Hematopoietic multipotent progenitor cell treated with erythropoietin and hydrocortisone succinate and interleukin-3 and kit ligand, for 4 days (in vitro differentiated cells): ENCODE results near the gene FHDC1.

ENCODE experiments used
- DNase-seq: peaks from one replicate; pipeline ENCODE4 v3.0.0-alpha.2; 2015

Gene FHDC1, protein sequence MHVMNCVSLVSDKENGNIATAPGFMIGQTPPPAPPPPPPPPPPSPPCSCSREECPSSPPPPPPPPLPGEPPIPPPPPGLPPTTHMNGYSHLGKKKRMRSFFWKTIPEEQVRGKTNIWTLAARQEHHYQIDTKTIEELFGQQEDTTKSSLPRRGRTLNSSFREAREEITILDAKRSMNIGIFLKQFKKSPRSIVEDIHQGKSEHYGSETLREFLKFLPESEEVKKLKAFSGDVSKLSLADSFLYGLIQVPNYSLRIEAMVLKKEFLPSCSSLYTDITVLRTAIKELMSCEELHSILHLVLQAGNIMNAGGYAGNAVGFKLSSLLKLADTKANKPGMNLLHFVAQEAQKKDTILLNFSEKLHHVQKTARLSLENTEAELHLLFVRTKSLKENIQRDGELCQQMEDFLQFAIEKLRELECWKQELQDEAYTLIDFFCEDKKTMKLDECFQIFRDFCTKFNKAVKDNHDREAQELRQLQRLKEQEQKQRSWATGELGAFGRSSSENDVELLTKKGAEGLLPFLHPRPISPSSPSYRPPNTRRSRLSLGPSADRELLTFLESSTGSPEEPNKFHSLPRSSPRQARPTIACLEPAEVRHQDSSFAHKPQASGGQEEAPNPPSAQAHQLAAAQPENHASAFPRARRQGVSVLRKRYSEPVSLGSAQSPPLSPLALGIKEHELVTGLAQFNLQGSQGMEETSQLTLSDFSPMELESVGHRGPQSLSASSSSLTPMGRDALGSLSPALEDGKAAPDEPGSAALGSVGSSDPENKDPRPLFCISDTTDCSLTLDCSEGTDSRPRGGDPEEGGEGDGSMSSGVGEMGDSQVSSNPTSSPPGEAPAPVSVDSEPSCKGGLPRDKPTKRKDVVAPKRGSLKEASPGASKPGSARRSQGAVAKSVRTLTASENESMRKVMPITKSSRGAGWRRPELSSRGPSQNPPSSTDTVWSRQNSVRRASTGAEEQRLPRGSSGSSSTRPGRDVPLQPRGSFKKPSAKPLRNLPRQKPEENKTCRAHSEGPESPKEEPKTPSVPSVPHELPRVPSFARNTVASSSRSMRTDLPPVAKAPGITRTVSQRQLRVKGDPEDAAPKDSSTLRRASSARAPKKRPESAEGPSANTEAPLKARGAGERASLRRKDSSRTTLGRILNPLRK

DNA sequence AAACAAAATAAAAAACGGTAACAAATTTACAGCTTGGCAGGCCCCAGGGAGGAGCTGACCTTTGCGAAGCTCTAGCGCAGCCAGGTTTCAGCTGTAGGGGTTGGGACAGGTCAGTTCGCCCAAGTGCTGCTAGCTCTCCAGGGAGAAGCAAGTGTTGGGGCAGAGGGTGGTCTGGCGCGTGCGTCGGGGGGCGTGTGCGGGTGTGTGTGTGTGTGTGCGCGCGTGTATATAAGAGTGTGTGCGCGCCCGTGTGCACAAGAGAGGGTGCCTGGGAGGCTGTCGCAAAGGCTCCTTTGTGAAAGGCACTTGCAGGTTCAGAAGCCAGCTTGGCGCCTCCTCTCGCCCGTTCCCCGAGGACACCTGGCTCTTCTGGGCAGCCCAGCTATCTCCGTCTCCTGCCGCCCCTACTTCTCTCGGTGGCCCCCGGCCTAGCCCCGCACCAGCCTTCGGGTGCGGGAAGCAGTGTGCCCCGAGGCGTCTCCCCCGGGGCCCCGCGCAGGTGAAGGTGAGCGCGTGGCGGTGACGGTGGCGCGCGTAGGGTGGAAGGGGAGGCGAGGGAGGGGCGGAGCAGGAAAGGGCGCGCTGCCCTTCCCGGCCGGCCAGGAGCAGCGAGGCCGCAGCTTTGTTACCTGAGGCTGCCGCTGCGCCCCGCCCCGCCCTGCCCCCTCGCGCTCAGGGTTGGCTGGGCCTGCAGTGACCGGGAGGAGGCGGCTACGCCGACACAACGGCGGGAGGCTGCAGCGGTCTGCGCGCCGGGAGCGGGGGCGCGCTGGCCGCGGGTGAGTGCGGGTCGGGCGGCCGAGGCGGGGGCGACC is at the start of gene FHDC1:
Gene FHDC1 (plus strand): TSS at position 693 of the 815 bp plus-strand sequence. CDS start 6,735 bp downstream, outside the sequence.
- DNase-seq = peak; percentile 61

DNA sequence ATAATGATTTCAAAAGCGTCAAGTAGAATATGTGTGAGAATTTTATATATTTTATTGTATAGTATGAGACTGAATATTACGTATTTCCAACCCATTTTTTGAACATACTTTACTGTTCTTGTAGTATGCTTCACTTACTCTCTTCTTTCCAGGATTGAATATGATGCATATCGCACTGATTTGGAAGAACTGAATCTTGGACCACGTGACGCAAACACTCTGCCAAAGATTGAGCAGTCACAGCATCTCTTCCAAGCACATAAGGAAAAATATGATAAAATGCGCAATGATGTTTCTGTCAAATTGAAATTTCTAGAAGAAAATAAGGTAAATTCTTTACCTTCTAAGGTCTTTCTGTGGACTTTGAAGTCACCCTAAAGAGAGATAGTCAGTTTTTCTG is 48.1 kb upstream of the FHDC1 start:
- DNase-seq = no peak

DNA sequence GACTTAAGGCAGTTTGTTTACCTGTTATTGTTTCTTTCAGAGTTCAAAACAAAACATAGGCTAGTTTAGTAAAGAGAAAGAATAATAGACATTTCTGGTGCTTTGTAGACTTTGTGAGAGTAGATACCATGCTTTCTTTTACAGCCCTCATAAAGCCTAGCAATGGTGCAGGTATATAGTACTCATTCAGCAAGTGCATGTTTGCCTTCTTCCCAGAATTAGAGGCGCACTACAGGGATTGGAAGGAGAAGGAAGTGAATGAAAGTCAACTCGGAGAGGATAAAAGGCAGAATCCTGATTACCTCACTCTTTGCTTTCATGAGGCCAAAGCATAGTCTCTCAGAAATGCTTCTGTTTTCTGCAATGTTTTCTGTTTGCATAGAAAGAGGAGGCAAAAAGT is 43.1 kb upstream of the FHDC1 start:
- no peak for DNase-seq

DNA sequence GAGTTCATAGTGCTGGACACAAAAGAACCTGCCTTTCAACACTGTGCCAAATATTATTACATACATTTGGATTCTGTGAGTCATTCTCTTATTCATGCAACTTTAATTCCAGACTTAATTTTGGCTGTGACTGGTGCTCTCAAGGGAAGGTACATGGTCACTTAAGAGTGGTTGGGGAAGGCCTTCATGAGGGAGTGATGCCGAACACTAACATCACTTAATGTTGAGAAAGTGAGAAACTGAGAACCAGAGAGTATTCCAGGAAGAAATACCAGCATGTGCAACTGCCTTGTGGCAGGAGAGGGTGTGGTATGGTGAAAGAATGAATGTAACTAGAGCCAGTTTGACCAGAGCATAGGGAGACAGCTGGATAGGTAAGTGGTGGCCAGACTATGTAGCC is 41.5 kb upstream of the FHDC1 start:
- no peak for DNase-seq

DNA sequence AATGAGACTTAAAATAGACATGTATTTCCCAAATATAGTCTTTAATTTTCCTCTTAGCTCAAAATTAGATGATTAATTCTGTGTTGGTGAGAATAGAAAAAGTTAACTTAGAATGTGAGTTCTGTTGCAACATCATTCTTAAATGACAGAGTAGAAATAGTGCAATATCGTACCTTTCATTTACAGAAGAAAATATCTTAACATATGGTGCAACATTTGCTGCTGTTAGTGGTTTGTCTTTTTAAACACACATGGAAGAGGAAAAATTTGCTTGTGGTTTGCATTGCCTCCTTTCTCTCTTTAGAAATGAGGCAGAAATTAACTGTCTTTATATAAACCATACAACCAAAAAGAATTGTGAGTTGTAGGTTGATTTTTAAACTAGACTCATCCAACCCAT is 39.3 kb upstream of the FHDC1 start:
- DNase-seq = peak; percentile 66

DNA sequence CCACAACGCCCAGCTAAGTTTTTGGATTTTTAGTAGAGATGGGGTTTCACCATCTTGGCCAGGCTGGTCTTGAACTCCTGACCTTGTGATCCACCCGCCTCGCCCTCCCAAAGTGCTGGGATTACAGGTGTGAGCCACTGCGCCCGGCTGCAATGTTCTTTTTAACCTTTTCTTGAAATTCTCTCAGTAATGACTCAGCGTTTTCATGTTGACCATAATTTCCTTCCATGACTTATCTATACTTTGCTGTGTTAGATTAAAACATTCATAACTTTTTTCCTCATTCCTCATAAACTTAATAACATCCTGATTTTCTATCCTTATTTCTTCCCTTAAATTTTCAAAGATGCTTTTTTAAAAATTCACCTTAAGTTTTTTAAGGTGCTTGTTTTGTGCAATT is 38.0 kb upstream of the FHDC1 start:
- peak; percentile 32 for DNase-seq

DNA sequence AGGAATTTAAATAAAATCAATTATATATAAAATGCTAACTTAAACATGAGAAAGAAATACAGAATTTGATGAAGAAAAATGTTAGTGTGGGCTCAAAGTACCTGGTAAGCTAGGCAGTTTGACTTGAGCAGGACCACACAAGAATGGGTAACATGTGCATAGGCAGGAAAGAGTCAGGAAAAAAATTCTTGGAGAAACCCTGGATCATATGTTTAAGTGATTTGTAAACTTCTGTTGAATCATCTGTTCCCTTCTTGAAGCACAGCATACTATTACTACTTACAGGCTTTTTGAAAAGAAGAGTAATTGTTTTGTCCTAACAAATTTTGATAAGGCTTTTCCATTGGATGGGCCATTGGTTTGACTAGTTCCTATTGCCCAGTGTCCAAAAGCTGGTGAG is 37.5 kb upstream of the FHDC1 start:
- no peak for DNase-seq

DNA sequence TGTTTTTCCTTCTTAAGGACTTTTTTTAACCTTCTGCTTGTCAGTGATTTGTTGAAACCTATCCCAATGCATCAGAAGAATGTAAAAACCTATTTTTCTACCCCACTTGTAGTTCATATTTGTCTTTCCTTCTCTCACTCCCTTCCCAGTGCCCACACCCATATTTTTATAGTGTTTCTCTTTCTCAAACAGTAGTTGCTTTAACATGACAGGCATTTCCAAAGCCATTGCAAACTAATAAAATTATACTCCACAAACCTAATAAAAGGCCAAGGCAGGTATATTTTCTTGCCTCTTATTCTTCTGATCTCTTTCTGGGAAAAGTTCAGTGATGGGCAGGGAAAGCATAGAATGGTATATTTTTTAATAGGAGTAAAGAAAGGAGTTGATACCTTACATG is 35.7 kb upstream of the FHDC1 start:
- no peak for DNase-seq

DNA sequence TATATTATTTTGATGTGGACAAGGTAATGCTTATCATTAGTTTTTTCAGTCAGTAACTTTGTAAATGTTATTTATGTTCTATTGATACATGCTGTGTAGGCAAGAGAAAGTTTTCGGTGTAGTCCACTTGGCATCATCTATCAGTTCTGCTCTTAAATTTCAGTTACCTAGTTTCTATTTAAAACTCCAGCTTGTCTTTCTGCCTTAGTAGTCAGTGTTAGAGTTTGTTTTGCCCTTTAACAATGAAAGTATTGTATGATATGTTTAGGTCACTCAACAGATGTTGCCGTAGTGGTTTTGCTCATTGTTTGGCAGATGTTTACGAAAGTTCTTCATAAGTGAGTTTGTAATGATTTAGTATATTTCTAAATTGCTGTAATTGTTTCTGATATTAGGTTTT is 34.9 kb upstream of the FHDC1 start:
- DNase-seq = no peak

DNA sequence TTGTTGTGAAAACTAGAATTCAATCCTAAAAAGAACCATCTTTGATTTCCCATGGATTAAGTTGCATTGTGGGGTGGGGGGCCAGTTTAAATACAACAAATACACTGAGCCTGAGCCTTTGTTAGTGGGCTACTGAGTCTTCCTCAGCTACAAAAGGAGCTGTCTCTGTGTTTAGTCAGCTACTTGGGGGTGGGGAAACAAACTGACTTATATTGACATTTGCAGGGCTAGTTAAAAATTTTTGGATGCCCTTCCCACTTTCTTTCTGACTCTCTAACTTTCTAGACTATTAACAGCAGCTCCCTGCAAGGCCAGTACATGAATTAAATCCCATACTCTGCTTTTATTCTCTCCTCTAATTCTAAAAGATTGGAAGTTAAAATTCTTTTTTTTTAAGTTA is 32.5 kb upstream of the FHDC1 start:
- DNase-seq = no peak

DNA sequence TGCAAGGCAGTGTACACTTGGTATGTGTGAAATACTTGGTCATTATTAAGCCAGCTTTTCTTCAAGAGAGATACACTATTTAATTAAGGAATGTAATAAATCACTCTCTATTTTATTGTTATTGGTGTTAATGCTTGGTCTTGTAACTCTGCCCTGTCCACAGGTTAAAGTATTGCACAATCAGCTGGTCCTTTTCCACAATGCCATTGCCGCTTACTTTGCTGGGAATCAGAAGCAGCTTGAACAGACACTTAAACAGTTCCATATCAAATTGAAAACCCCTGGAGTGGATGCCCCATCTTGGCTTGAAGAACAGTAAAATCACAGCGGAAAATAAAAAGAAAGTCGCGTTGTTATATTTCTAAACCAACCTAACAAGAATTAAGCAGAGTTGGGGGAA is 26.2 kb upstream of the FHDC1 start:
- no peak for DNase-seq

DNA sequence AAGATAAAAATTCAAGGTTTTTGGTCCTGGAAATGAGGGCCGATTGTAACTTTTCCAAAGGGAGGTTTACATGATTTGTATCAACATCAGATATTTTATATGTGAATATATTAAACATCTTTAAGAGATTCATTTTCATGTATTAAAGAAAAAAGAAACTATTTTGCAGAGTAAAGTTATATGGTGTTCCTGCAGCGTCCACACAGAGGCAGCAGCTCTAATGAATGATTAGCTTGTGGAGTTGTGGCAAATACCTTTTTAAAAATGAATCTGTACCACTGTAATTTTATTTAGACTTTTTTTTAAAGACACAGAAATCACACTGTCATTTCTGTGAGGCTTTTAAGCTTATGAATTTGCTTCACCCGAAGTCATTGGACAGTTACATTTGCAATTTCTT is 25.6 kb upstream of the FHDC1 start:
- DNase-seq = no peak

DNA sequence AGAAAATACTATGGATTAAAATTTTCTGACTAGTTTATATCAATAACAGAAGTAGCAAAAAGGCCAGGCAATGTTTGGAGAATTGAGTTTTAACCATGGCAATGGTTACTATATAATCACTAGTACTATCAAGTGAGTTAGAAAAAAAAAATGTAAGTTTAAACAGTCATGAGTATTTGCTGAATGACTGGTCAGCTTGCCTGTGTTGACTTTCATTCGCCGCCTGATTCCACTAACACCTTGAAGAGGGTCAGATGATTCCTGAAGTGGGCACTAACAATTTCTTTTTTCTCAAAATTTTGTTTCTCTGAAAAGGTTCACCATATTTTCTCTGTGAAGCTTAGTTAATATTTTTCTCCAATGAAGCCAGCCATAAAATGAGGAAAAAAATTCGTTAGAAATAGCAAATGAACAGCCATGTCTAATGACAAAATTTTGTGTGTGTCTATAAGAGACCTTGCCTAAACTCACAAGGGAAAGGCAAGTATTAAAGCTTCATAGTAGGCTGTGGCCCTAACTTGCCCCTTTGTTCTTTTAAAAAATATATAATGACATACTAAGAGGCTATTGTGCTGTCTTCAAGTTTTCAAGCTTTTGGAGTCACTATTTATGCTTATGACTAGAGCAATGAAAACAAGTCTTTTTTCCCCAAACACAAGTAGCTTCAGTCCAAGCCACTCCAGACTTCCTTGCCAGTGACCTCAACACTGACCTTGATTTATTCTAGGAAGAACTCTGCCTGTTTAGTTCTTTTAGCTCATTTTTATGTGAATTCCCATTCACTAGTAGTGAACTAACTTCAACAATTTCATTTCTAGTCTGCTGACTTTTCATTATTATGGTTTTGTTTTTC is 18.4 kb upstream of the FHDC1 start:
- DNase-seq = no peak

DNA sequence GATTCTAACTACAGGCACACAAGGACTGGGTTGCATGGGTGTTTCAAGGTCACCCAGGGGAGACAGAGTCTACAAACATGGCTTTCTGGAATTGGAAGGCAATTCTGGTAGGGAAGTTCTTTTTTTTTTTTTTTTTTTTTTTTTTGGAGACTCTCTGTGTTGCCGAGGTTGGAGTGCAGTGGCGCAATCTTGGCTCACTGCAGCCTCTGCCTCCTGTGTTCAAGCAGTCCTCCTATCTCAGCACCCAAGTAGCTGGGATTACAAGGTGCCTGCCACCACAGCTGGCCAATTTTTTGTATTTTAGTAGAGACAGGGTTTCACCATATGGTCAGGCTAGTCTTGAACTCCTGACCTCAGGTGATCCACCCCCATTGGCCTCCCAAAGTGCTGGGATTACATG is 16.3 kb upstream of the FHDC1 start:
- DNase-seq = no peak

DNA sequence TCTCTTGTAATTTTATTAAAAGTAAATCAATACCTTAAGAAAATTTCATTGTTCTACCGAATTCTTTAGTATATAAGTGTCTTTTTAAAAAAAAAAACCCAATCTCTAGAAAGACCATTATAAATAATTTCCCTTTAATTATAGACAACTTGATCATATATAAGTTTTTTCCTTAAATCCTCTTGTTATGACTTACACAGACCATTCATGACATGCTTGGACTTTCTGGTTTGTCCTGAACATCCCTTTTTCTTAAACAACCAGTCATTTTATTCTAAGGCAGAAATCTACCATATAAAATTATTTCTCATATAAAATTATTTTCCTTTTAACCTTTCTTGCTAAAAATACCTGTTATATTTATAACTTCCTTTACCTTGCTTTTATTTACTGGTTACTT is 15.4 kb upstream of the FHDC1 start:
- DNase-seq = peak; percentile 51

DNA sequence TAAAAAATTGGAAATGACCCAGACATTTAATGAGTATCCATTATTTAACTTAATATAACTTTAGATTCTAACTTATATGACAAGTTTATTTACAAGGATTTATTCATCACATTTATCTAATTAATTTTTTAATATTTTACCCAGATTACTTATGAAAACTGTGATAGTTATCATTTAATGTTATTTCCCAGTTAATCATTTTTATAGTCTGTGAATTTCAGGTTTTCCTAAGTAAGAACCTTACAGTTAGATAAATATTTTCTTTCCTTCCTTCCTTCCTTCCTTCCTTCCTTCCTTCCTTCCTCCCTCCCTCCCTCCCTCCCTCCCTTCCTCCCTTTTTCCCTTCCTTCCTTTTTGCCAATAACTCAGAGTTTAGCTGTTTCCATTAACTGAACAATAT is 14.8 kb upstream of the FHDC1 start:
- no peak for DNase-seq

DNA sequence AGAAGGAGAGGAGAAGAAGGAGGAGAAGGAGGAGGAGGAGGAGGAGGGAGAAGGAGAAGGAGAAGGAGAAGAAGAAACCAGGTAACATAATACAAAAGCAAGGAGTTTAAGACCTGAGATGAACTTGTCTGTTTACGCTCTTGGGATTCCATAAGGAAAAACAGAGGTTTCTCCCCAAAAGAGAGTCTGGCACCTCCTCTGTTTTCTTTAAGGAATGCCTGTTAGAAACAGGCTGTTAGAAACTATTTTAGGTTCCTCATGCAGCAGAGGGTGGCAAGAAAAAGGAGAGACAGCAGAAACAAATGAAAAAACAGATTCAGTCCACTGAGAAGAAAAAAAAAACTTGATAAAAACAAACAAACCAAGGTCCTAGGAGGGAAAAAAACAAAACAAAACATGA is 10.3 kb upstream of the FHDC1 start:
- DNase-seq = no peak

DNA sequence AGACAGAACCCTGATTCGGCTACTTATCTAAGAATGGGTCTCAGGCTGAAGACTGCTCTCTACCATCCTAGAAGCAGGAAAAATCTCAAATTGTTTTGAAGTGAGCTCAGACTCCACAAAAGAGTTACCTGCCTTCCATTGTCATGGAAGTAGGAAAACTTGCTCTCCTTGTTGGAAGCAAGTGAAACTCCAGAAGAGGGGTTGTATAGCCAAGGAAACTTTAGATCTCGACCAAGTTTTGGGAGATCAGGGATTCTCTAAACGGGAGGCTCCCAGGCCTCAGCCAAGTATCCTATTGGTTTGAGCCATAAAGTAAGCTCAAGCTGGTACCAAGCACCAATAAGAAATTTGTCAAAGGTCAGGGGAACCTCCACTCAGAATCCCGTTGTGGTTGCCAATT is 9.2 kb upstream of the FHDC1 start:
- no peak for DNase-seq

DNA sequence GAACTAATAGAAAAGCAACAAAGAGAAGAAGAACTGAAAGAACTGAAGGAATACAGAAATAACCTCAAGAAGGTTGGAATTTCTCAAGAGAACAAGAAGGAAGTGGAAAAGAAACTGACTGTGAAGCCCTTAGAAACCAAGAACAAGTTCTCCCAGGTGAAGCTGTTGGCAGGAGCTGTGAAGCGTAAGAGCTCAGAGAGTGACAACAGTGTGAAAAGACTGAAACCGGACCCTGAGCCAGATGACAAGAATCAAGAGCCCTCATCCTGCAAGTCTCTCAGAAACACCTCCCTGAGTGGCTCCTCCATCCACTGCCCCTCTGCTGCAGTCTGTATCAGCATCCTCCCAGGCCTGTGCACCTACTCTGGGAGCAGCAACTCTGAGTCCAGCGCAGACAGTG is 8.4 kb upstream of the FHDC1 start:
- no peak for DNase-seq

DNA sequence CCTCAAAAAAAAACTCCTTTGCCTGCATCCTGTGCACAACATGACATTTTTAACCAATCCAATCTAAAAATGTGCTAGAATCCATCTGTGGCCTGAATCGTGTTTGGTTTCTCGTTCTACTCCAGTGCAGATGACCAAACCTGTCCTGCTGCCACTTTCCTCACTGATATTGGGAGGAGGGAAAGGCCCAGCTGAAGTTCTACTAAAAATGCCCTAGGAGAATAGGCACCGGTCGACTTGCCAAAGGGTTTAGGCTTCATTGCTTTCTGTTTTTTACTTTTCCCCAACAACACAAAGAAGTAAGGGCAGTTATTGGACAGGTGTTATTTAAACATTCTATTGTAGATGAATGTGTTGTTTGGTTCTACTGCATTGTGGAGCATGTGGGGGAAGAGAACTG is 7.8 kb upstream of the FHDC1 start:
- DNase-seq = no peak

DNA sequence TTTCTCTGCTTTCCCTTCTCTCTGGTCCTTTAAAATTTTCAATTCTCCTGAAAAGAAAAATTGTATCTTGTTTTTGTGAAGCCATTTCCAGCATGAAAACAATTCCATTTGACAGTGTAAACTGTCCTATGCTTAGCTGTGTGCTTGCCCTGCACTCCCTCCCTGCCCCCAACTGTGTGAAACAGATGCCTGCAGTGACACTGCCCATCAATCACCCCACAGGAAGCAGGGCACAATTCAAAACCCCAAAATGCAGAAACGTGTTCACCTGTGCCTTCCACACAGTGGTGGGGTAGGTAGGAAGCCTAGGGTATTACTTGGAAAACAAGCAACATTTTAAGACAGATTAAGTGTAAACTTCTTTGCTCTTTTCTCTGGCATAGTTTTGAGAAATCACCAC is 6.2 kb upstream of the FHDC1 start:
- no peak for DNase-seq

DNA sequence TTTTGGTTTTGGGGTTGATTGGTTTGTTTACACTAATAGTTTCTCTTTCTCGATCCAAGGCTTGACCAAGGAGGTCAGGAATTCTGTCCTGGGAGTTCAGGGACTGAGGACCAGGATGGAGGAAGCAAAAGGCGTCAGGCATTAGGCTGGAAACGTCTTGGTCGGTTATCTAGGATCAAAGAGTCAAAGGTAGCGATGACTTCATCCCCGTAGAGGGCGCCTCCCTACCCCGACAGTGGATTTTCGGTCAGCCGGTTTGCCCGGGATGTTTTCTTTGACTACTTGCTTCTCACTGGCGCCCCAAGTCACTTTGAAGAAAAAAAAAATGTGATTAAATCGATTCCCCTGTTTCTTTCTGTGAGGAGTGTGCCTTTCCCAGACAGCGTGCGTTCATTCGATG is 980 bp upstream of the FHDC1 start:
- DNase-seq = peak; percentile 69
